HG03103 (cell line): Measurements from ENCODE around the gene ZSWIM5.
"Not testable (repeated sequence)": the region's sequence is repeated elsewhere in the genome, so short reads cannot be mapped to it uniquely, and the experiment has no call there.

Source experiments
- ATAC-seq: cut with Tn5 transposase; IDR thresholded peaks from one replicate; pipeline ENCODE4 v1.9.1; 2021; ENCODE audit warnings: low read depth; ENCODE audit not compliant: unreplicated experiment

Gene ZSWIM5

DNA sequence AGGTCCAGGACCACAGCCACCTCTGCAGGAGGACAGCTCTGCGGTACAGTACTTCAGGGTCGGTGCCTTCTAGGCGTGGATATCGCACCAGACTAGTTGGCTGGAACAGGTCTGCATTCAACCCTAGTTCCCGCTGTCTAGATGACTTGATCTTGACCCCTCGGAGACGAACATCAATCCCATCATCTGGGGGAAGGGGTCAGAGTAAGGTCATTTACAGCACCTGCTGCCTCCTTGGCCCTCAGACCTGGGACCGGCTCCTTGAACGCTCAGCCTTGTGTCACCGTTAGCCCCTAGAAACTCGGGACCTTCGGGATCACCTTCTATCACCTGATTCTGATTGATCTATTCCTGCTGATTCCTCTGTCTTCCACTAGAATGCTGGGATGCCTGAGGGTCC, 197.9 kb downstream of the ZSWIM5 start:
- ATAC-seq: no peak

DNA sequence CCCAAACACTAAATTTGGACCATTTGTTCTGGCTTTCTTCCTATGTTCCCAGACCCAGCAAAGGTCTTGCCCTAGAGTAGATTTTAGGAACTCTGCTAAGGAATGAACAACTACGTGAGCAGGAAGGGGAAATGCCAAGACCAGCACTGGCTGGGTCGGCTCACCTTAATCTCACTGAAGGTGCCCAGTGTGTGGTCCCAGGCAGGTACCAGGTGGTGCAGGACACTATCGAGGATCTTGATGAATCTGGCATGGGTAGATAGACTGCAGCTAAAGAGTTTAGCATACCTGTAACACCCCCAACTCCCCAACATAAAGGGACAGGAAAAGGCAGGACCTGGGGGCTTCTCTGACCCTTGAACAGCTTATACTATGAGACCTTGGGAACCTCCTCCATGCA, 198.3 kb downstream of the ZSWIM5 start:
- ATAC-seq: no peak

DNA sequence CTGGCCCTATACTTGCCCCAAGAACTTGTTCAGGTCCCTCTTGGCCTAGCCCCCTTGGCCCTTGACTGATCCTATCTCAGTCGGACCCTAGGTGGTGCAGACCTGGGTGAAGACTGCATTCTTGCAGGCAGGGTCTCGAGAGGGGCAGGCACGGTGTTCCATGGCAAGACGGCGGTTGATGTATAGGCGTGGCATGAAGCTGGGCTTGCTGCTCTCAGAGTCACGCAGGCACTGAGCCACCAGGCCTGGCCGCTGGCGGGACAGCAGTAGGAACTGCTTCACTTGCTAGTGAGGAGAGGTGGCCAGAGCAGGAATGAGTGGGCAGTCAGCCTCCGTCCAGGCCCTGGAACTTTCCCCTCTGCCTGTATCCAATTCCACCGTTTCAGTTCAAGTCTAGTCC, 199.1 kb downstream of the ZSWIM5 start:
- no peak for ATAC-seq

DNA sequence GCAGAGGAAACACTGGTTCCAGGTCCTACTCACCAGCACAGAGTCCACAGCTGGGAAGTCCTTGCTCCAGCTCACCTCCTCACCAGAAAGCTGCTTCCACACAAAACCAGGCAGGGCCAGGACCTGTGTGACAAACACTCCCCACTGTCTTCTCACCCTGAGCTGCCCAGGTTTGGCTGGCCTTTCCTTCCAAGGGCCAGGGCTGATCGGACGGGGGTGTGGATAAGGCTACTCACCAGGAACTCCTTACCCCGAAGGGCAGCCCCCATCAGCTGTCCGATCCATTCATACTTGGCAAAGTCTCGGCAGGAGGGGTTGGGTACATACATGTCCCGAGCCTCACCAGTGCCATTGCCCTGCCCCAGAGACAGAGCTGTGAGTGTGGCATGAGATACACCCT, 200.6 kb downstream of the ZSWIM5 start:
- ATAC-seq: no peak

DNA sequence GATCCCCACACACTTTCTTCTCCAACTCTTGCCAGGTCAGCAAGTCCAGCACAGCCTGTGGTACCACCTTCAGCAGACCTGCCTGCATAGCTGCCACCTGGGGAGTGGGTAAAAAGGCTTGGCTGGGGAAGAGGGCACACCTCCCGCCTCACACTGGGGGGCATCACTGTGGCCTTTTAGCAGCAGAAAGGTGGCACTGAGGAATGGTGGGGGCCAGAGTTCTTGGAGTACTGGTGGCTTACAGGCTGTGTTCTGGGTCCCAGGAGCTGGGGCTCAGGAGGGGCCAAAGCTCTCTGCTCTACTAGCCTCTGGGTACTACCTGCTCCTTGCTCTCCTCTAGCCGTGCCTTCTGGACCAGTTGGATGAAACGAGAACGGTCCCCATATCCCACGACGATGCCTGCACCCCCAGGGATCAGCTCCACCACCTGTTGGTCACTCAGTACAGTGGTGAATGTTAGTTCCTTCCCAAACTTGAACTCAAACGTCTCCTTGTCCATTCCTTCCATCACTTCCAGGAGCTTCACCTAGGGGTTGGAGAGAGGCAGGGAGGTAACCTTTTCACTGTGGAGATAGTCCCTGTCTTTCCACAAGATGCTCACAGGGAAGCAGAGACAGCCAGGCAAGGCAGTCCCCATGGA, 202.0 kb downstream of the ZSWIM5 start:
- ATAC-seq: no peak

DNA sequence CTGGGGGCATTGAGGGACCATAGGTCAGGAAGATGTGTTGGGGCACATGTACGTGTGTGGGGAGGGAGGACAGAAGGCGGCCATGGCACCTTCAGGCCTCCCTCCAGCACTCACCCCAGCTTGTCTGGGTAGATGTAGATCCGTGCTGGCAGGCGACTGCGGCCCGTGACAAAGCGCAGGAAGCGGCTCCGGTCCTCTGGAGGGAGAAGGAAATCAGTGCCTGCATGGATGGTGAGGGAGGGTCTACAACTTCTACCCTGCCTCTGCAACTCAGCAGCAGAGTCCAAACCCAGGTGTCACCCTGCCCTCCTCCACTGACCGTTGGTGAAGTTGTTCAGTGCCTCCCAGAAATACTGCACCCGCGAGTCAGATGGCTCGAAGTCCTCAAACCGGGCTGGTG, 202.7 kb downstream of the ZSWIM5 start:
- no peak for ATAC-seq

DNA sequence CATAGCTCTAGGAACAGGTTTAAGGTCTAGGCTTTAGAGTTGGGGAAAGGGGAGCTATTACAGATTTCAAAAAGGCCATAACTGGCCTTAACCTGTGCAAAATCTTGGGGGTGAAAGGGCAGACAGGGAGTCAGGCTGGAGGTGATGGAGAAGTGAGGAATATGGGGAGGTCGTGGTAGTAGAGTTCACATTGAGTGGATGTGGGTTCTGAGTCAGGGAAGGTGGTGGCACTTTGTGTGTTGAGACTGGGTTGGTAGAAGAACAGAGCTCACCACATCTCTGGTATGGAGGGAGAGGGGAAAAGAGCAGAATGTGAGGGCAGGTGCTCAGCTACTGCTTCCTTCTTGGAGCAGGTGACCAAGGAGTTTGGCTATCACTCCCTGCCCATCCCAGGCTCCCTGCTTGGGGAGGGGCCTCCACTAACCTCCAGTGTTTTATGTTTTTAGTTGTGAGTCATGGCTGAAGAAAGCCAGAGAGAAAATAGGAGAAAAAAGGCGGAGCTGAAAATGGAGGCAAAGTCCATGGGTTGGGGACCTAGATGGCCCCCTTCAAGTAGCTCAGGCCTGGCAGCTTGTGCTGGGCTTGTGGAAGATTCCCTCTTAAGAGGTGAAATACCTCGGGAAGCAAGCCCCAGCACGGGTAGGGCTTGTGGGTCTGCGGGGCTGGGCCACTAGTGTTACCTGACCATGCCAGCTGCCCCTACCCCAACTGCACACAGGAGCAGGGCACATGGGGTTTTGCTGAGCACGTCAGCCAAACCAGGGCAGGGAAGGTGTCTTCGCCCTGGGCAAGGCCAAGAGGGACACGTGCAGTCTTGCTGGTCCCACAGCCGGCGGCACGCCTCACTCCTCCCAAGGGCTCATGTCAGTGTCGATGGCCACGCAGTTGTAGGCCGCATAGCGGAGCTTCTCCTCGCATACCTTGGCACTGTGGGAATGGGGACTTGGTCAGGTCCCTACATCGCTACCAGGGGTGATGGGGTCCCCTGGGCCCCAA, 203.5 kb downstream of the ZSWIM5 start:
- no peak for ATAC-seq

DNA sequence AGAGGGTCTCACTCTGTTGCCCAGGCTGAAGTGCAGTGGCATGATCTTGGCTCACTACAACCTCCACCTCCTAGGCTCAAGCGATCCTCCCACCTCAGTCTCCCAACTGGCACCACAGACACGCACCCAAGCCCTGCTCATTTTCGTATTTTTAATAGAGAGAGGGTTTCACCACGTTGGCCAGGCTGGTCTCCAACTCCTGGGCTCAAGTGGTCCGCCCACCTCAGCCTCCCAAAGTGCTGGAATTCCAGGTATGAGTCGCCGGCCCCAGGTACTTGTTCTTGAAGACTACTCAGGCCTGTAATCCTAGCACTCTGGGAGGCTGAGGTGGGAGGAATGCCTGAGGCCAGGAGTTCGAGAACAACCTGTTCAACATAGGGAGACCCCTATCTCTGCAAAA, 204.8 kb downstream of the ZSWIM5 start:
- ATAC-seq: not testable (repeated sequence)

DNA sequence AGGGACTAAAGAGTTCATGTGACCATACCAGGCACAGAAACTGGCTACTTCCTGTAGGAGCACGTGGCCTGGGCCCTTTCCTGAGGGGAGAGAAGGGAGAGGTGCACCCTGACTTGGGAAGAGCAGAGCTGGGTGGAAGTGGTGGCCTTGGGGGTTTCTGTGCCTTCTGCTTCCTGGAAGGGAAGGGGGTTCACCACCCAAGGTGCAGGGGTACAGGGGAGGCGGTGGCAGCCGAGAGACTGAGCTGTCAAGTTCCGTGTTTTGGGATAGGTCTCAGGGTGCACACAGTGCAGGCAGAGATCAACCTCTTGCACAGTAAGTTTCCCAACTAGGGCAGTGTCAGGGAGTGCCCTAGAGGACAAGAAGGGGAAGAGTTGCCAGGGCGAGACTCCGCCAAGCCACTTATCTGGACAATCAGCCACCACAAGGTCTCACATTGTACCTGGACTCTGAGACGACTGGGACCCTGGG, 205.4 kb downstream of the ZSWIM5 start:
- ATAC-seq: no peak

DNA sequence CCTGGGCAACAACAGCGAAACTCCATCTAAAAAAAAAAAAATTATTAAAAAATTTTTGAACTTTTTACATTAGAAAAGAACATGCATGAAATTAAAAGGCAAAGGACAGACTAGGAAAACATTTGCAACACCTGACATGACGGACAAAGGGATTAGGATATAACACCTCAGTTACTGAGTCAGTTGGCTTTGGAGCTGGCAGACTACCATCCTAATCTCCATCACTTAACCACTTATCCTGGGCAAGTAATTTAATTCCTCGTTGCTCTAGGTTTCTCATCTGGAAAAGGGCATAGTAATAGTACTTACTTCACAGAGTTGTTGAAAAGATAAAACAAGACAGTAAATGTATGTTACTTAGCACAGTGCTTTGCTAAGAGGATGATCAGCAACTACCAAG, 207.2 kb downstream of the ZSWIM5 start:
- no peak for ATAC-seq

DNA sequence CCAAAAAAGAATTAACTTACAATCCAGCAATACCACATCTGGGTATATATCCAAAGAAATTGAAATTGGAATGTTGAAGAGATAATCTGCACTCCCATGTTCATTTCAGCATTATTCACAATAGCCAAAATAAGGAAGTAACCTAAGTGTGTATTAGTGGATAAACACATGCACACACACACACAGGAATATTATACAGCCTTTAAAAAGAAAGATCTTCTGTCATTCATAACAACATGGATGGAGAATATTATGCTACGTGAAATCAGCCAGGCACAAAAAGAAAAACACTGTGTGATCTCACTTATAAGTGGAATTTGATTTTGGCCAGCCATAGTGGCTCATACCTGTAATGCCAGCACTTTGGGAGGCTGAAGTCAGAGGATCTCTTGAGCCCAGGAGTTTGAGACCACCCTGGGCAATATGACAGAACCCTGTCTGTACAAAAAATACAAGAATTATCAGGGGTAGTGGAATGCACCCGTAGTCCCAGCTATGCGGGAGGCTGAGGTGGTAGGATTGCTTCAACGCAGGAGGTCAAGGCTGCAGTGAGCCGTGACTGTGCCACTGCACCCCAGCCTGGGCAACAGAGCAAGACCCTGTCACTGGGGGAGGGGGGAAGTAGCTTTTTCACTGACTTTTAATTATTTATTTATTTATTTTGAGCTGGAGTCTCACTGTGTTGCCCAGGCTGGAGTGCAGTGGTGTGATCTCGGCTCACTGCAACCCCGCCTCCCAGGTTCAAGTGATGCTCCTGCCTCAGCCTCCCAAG, 210.8 kb downstream of the ZSWIM5 start:
- ATAC-seq: no peak

DNA sequence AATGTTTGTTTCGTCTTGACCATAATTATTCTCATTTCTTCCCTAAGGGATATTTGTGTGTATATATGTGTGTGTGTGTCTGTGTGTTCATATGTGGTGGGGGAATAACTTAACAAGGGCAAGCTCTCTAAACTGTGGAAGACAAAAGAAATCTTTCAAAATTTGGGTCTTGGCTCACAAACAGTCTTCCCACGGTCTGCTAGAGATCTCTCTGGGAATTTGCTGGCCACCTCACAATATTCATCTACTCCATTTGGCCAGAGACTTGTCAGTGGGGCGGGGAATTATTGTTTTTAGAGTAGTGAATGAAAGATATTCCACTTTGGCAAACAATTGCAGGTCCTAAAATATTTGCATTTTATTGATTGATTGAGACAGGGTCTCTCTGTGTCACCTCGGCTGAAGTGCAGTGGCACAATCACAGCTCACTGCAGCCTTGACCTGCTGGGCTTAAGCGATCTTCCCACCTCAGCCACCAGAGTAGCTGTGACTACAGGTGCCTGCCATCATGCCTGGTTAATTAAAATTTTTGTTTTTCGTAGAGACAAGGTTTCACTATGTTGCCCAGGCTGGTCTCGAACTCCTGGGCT, 212.0 kb downstream of the ZSWIM5 start:
- no peak for ATAC-seq

DNA sequence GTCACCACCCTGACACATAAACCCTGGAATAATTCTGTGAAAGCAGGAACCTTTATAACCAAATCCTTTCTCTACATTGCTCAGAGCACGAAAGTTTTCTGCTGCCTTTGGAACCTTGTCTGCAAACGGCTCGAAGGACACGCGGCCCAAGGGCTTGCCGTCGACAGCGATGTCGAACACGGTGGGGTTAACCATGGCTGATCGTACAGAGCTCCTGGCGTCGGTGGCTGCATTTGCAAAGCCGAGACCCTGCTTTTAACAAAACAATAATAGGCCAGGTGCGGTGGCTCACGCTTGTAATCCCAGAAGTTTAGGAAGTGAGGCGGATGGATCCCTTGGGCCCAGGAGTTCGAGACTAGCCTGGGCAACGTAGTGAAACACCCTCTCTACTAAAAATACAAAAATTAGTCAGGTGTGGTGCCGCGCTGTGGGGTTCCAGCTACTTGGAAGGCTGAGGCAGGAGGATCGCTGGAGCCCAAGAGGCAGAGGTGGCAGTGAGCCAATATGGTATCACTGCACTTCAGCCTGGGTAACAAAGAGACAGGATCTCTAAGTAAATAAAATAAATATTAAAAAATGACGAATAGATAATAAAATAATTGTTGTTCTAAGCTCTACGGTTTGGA, 217.8 kb downstream of the ZSWIM5 start:
- no peak for ATAC-seq

DNA sequence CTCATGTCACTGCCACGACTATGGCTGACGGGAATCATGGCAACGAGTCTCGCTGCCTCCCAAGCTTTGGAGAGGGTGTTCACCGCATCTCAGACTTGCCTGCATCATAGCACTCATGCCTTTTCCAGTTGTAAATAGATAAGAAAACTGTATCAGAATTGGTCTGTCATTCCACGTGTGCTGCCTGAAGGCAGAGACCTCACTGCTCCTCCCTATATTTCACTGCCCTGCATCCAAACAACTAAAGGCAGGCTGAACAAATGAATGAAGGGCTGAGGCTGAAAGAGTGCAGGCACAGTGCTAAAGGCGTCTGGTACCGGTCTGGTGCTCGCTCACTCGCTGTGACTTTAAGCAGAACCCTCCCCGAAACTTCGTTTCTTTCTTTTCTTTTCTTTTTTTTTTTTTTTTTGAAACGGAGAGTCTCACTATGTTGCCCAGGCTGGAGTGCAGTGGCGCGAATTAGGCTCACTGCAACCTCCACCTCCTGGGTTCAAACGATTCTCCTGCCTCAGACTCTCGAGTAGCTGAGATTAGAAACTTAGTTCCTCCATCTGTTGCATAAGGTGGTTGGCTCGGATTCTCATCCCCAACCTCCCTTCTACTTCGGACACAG, 220.6 kb downstream of the ZSWIM5 start:
- no peak for ATAC-seq

DNA sequence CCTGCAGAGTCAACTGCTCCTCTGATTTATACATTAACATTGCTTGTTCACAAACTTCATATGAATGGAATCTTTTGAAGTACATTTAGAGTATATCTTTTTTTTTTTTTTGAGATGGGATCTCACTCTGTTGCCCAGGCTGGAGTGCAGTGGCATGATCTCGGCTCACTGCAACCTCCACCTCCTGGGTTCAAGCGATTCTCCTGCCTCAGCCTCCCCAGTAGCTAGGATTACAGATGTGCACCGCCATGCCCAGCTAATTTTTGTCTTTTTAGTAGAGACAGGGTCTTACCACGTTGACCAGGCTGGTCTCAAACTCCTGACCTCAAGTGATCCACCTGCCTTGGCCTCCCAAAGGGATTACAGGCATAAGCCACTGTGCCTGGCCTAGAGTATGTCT, 229.0 kb downstream of the ZSWIM5 start:
- ATAC-seq: not testable (repeated sequence)

DNA sequence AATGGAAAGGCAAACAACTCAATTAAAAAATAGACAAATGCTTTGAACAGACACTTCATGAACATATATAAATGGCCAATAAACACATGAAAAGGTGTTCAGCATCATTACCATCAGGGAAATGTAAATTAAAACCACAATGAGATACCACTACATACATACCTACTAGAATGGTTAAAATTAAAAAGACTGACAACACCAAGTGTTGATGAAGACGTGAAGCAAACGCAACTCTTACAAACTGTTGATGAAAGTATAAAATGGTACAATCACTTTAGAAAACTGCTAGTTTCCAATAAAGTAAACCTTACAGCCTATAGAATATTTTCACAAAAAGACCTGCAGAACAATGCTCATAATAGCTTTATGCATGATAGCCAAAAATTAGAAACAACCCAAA, 230.2 kb downstream of the ZSWIM5 start:
- ATAC-seq: no peak

DNA sequence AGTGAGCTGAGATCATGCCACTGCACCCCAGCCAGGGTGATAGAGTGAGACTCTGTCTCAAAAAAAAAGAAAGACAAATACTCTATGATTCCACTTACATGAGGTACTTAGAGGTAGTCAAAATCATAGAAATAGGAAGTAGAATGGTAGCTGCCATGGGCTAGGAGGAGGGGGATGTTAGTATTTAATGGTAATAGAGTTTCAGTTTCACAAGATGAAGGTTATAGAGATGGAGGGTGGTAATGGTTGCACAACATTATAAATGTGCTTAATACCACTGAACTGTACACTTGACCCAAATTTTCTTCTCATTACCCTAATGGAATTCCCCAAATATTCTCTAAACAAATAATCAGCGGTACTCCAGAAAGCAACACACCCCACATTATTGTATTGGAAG, 232.8 kb downstream of the ZSWIM5 start:
- no peak for ATAC-seq

DNA sequence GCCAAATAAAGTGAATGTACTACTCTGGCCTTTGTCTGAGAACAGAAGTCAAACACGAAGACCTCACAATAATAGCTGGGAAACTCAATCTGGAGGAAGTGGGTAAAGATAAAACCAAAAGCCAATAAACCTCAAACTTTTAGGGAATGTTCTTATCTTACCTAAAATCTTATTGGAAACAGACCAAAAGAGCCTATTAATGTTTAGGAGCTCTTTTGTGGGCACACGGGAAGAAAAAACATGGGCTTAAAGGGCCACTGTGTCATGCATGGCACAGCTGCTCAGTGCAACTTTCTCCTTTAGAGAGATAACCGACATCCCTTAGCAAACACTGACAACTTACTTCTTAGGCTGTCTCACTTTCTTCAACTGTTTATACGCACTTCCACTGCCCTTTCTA, 236.1 kb downstream of the ZSWIM5 start:
- no peak for ATAC-seq
